HG03442 (cell line): ENCODE data around the gene FAM47E.
"Not testable (repeated sequence)": the region's sequence is repeated elsewhere in the genome, so short reads cannot be mapped to it uniquely, and the experiment has no call there.

Experiments used
- ATAC-seq: cut with Tn5 transposase; IDR thresholded peaks from one replicate; pipeline ENCODE4 v1.9.1; 2021; ENCODE audit warnings: mild to moderate bottlenecking, moderate library complexity; ENCODE audit not compliant: unreplicated experiment

The FAM47E gene

GRCh38 chr4:76224171-76224570, 27.4 kb upstream of the FAM47E start:
- no peak for ATAC-seq

- ATAC-seq = no peak
These were observed 25.1 kb upstream of the FAM47E start for GRCh38 chr4:76226418-76226817.

GRCh38 chr4:76232681-76233080, 18.8 kb upstream of the FAM47E start:
- ATAC-seq = no peak

GRCh38 chr4:76233083-76233482, 18.4 kb upstream of the FAM47E start:
- no peak for ATAC-seq

- ATAC-seq = no peak
These were observed 18.0 kb upstream of the FAM47E start for GRCh38 chr4:76233529-76233928.

GRCh38 chr4:76233967-76234678, 17.4 kb upstream of the FAM47E start:
- ATAC-seq = no peak

- no peak for ATAC-seq
These were observed 16.9 kb upstream of the FAM47E start for GRCh38 chr4:76234679-76235044.

GRCh38 chr4:76235407-76235806, 16.1 kb upstream of the FAM47E start:
- ATAC-seq = no peak

GRCh38 chr4:76235915-76236314, 15.6 kb upstream of the FAM47E start:
- no peak for ATAC-seq

- no peak for ATAC-seq
These were observed 13.3 kb upstream of the FAM47E start for GRCh38 chr4:76238236-76238635.

GRCh38 chr4:76238701-76239100, 12.8 kb upstream of the FAM47E start:
- ATAC-seq = no peak

GRCh38 chr4:76240236-76240635, 11.3 kb upstream of the FAM47E start:
- ATAC-seq = no peak

GRCh38 chr4:76243877-76244276, 7.6 kb upstream of the FAM47E start:
- not testable (repeated sequence) for ATAC-seq

GRCh38 chr4:76246025-76246424, 5.5 kb upstream of the FAM47E start:
- ATAC-seq = no peak

GRCh38 chr4:76246852-76247251, 4.7 kb upstream of the FAM47E start:
- no peak for ATAC-seq

- no peak for ATAC-seq
These were observed 559 bp upstream of the FAM47E start for GRCh38 chr4:76250962-76251361.

- ATAC-seq = no peak
These were observed 741 bp downstream of the FAM47E start for GRCh38 chr4:76252271-76252653.

GRCh38 chr4:76253511-76253910, 2.0 kb downstream of the FAM47E start:
- no peak for ATAC-seq

- ATAC-seq = no peak
These were observed 4.5 kb downstream of the FAM47E start for GRCh38 chr4:76256032-76256431.

- ATAC-seq = no peak
These were observed 5.4 kb downstream of the FAM47E start for GRCh38 chr4:76256968-76257367.

GRCh38 chr4:76257824-76258223, 6.3 kb downstream of the FAM47E start:
- no peak for ATAC-seq

- no peak for ATAC-seq
These were observed 9.1 kb downstream of the FAM47E start for GRCh38 chr4:76260571-76260970.

GRCh38 chr4:76265631-76266218, 14.2 kb downstream of the FAM47E start:
- no peak for ATAC-seq
